HG02870 (cell line): ENCODE data around the gene ARHGAP26.

Experiments used
- ATAC-seq: cut with Tn5 transposase; IDR thresholded peaks from one replicate; pipeline ENCODE4 v1.9.1; 2021; ENCODE audit warnings: mild to moderate bottlenecking, moderate library complexity; ENCODE audit not compliant: unreplicated experiment

The ARHGAP26 gene

DNA sequence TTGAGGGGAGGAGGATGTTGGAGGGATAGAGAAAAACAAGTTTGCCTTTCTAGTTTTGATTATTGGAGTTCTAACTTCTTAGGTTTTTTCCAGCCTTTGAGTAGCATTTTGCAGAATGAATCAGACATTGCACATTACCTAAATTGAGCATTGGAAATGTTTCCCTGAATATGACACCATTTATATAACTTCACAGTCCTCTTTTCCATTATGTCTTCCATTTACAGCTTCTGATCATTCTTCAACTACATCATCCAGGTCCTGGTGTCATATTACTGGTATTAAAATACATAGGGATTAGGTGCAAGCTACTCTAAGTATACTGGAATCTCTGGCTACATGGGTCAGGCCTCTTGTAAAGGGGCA lies 286.1 kb downstream of the ARHGAP26 start:
- no peak for ATAC-seq

DNA sequence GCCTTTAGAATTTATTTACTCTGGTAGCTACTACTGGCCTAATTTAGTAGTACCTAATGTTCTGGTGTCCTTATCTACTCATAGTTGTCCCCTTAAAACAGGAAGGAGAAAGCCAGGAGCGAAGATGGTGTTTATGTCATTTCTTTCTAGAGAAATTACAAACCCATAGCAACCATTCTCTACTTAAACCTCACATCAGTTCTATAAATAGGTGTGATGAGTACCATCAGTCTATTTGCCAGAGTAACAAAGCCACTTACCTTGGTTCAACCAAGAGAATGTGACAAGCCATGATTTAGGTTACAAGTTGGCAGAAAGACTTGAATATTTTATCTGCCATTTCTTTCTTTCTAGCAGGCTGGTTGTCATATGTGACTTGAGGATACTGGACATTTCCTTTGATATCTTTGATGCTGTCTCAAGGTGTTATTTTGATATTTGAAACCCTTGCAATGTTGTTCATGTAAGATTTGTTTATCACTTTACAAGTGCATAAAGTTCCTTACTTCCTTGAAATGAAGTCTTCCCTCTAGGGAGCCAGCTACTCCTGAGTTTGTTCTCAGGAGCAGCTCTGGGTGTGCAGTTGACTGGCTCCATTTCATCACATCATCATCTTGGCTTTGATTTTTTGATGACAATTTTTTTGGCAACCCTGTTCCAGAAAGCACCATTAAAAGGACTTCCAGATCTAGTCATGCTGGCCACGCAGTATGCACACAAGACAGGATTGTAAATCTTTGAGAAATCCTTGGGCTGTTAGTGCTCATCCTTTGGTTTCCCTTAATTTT lies 286.8 kb downstream of the ARHGAP26 start:
- peak; percentile 32 for ATAC-seq

DNA sequence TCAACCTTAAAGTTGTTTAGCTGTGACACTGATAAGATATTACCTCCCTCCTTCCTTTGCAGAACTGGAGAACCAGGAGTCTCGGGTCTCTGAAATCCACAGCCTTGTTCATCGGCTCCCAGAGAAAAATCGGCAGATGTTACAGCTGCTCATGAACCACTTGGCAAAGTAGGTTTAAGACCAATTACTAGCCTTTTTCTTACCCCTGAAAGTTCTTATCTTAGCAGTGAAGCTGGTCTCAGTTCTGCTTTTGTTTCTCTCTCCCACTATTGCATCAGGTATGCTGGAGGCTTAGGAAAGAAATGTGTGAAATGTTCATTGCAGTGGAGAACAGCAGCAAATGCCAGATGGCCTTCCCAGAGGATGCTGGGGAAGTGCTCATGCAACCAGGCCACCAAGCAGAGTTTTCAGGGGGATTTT lies 287.4 kb downstream of the ARHGAP26 start:
- ATAC-seq, result peak; percentile 50

DNA sequence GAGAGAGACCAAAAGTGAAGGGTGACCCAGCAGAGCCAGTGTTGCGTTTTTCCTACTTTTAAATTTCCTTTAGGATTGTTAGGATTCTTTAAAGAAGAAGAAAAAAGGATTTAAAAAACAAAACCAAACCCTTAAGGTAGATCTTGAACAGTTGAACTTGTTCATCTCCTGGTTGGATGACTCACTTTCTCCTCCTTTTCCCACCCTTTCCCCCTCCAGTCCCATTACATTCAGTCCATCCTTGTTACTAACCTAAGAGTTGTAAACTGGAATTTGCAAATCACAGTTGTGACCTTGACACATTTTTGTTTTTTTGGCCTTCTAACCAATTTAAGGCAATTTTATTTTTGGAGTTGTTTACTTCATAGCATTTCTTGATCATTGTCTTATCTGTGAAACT lies 289.2 kb downstream of the ARHGAP26 start:
- ATAC-seq, result no peak

DNA sequence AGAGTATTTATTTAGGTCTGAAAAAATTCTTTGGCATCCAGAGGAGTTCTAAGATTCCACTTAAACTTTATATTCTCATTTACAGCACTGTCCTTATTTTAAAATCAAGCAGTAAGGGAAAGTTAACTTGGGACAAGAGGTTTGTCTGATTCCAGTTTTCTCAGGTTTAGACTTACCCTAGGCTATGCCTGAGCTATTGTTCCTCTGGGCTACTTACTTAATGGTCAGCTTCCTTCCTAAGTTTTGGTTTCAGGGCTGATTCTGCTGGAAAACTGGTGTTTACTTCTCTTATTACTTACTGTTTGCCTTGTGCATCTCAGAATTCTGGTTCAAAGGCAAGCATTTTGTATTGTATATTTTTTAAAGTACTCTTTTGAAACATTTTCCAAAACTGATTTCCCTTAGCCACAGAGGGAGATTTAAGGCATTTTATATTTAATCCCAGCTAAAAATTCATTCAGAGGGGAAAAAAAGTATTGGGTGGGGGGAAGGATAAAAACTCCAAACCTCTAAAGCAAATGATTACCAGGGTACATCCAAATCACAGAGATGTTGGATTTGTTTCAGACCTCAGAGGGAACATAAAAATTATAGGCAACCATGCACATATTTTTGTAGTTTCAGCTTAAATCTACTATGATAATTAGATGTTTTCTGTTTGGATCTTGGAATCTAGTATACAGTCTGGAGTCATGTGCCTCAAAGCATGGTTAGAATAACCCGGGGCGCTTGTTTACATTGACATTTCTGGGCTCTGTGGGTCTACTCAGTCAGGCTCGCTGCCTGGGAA lies 290.0 kb downstream of the ARHGAP26 start:
- ATAC-seq, result no peak

DNA sequence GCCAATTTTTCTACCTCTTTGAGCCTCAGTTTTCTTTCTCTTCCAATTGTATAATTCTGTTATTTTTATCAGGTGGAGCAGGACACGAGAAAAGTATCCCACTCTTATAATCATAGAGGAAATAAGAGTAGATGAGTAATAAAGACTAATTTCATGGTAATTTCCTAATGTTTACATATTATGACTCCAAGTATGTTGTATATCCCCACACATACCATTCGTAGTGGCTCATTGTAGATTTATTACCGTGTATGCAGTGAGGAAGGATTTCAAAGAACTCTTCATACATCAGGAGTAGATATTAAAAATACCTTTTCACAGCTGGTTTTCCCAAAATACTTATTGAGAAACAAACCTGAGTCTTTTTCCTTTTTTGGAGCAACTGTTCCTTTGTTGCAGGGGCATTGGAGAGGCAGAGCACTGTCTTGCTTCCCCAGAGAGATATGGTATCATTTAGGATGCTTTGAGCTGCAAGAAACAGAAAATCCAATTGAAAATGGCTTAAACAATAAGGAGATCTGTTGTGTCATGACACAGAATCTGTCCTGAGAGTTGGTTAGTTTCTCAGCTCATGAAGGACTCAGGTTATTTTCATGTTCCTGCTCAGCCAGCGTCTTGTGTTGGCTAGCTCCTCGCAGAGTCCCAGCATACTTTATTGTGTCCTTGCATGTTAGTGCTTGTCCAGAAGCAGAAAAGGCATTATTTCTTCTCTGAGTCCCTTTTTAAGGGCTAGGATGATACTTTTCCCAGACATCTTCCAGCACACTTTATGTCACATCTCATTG lies 291.2 kb downstream of the ARHGAP26 start:
- no peak for ATAC-seq

DNA sequence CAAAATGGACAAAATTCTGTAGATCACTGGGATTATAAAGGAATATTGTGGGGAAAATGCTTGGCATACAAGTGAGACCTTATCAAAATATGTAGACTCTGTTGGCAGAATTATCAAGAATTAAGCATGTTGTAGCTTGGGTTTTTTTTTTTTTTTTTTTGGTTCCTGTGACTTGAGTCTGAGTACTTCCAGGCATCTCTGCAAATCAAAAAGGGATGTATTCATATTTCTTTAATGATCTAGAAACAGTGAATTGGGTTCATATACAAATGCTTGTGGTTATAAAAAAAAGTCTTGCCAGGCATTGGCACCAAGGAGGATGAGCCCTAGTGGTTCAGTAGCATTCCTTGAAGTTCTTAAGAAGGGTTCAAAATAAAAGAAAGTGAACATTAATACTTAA lies 292.2 kb downstream of the ARHGAP26 start:
- ATAC-seq, result no peak

DNA sequence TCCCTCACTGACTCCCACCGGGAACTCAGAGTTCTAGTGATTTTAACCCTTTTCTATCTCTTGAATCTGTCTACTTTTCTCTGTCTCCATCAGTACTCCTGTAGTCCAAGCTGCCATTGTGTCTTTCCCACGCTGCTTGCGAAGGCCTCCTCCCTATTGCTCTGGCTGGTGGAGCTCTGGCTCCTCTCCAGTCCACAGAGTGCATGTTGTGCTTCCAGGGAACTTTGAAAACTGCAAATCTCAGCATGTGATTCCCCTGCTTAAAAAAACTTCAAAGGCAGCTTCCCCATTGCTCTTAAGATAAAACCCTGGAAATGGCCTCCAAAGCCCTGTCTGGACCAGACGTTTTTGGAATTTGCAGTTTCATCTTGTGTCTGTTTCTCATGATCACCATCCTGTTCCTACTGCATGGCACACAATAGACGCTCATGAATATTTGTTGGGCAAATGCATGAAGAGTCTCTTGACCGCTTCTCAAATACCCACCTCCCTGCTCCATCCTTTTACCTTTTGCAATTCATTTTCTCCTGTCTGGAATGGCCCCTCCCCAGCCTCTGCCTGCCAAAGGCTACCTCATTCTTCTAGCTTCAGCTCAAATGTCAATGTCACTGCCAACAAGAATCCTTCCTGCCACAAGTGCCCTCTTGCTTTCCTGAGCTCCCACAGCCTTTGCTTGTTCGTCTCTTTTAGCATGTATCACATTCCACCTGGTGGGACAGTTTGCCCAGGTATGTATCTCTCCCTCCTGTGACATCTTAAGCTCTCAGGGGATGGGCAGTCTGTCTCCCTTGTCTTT lies 293.2 kb downstream of the ARHGAP26 start:
- ATAC-seq, result no peak

DNA sequence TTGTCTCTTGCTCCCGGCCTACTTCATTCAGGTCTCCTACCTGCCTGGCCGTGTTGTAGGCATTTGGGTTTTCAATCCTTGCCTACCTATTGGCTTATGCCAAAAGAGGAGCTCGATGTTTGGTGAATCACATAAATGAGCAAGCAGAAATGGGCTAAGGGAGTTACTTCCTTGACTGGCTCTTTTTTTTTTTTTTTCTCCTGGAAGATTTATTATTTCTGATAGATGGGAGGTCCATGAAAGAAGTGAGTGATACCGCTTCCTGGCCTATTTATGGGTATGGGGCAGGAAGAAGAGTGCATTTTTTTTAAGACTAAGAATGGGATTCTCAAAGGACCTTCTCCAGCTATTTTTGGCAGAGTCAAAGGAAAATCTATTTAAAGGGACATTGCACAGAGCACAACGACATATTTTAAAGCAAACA lies 294.1 kb downstream of the ARHGAP26 start:
- ATAC-seq, result no peak

DNA sequence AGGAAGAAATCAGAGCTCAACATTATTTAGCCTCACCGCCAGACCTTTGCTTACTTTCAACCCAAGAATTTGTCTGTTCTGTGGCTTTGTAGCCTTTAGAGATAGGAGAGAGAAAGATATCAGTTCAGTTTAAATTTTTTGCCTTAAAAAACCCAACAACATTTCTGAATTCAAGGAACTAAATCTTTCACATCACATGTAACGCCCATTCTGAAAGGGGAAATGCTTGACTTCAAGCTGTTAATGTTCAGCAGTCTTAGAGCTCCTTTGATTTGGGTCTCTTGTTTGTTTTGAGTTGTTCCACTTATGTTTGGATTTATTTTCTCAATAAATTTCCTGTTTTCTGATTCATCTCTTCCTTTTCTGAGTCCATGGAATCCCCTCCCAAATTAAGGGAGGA lies 294.5 kb downstream of the ARHGAP26 start:
- ATAC-seq, result no peak

DNA sequence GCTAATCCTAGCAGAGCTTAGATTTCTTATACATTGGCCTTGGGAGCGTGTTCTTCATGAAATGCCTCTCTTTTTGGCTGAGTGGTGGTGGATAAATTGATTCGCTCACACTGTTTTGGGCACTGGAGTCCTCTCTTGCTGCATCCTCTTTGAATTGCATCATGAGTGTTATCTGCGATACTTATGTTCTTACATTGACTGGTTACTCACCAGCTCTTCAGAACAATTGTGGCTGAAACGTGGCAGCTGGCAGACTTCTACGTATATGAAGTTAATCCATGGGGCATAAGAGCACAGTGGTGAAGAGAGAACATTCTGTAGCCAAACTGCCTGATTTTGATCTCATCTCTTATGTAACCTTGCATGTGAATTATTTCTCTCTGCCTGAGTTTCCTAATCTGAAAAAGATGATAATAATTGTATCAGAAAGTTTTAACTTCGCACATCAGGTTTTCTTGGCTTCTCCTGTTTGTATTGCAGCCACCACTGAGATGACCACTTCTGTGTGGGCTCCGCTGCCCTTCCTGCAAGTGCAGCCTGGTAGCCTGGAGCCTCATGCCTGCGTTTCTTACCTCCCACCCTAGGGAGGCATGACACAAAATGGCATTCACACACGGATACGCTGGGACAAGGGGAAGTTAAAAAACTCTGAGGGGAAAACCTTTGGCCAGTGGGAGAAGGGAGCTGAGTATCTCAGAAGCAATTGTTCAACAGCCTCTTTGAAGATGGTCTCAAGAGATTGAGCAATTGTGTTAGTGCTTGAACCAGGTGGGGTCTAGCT lies 295.2 kb downstream of the ARHGAP26 start:
- ATAC-seq, result no peak

DNA sequence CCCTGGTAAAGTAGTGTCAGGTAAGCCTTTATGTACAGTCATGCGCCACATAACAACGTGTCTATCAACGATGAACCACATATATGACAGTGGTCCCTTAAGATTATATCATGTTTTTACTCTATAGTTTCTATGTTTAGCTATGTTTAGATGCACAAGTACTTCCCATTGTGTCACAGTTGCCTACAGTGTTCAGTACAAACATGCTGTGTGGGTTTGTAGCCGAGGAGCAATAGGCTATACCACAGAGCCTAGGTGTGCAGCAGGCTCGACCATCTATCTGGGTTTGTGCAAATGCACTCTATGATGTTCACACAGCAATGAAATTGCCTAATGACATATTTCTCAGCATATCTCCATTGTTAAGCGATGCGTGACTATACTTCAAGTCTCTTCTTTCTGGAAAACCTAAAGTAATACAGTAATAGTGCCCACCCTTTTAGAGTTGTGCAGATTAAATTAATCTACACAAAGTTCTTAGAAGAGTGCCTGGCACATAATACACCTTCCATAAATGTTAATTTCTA lies 295.9 kb downstream of the ARHGAP26 start:
- peak; percentile 20 for ATAC-seq

DNA sequence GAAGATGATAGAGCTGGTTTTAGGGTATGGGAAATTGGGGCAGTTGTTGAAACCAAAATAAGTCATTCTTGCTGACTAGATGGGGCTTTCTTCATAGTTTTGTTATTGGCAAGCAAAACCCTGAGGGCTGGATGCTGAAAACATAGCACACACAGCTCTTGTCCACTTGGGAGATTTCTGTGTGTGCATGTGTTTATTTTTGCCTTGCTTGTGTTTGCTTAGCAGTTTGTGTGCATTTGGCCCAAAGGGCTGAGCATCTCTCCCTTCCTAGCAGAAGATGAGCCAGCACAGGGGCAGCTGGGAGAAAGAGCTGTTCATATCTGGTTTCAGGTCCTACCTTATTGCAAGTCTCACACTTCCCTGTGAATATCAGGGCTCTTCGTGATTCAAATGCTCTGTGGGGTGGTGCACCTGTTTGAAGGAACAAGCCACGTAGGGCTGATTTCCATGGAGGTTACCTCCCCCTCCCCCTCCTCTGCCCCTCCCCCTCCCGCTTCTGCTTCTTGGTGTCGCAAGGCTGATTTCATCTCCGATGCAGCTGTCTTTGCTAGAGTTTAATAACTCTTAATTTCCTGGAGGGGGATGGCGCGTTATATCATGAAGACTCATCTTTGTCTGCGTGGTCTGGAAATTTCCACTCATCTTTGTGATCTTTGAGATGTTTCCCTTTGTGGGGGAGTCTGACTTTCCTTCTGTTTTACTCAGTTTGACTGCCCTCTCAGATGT lies 296.5 kb downstream of the ARHGAP26 start:
- peak; percentile 71 for ATAC-seq

DNA sequence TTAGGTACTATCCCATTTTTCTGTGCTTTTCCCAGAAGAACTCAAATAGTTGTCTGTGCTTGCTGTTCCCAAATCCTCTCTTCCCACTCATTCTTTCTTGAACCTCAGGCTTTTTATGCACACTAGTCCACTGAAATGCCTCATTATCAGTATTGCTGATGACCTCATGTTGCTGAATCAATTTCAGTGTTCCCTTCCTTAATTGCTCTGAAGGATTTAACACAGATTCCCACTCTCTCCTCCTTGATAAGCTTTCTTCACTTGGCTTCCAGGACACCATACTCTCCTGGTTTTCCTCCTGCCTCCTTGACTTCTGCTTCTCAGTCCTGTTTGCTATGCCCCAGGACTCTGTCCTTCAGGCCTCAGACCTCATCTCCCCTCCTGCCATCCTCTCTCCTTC lies 298.5 kb downstream of the ARHGAP26 start:
- no peak for ATAC-seq

DNA sequence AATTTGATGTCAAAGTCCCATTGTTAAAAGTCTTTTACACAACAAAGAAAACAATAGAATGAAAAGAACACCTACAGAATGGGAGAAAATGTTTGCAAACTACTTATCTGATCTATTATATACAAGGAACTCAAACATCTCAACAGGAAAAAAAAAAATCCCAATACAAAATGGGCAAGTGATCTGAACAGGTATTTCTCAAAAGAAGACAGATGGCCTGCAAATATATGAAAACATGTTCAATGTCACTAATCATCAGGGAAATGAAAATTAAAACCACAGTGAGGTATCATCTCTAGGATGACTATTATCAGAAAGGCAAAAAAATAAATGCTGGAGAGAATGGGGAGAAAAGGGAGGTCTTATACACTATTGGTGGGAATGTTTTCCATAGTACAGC lies 301.8 kb downstream of the ARHGAP26 start:
- ATAC-seq, result no peak

DNA sequence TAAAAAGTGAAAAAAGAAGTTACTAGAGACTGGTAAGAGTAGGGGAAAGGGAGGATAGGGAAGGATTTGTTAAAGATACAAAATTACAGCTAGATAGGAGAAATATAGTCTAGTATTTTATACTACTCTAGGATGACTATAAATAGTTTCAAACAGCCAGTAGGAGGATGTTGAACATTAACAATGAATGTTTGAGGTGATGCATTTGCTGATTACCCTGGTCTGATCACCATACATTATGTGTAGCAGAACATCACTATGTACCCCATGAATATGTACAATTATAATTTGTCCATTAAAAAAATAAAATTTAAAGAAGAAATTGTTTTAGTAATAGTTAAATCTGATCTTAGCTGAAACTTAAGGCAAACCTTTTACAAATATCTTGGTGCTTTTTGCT lies 302.6 kb downstream of the ARHGAP26 start:
- no peak for ATAC-seq

DNA sequence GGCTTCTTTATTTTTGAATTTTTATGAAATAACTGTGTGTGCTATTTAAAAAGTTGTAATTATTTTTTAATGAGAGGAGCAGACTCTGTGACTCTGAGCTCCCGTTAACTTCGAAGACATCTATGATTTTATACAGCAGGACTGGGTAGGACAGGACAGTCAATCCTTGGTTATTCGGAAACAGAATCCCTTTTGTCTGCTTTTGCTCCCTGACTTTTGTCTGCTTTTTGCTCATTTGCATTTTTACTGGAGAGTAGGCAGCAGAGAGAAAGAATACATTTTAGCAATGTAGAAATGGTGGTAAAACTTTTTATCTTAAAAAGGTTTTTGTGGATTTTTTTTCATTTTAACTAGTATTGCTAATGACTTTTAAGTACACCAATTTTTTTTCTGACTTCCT lies 303.6 kb downstream of the ARHGAP26 start:
- ATAC-seq, result no peak

DNA sequence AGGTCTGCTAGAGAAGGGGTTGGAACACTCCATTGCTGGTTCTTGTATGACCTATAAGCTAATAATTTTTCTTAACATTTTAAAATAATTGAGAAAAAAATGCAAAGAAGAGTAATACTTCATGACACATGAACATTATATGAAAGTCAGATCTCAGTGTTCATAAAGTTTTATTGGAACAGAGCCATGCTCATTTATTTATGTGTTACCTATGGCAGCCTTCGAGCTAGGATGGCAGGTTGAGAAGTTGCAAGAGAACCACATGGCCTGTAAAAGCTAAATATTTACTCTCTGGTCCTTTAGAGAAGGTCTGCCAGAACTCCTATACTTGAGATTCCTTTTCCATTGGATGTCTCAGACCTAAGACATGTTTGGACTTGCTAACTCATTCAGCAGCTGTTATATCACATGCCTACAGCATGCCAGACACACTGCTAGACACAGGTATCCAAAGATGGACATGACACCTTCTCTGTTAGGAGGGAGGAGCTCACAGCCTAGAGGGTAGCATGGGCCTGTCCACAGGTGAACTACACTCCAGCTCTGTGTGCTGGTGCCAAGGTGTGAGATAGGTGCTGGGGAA lies 304.3 kb downstream of the ARHGAP26 start:
- ATAC-seq, result no peak

DNA sequence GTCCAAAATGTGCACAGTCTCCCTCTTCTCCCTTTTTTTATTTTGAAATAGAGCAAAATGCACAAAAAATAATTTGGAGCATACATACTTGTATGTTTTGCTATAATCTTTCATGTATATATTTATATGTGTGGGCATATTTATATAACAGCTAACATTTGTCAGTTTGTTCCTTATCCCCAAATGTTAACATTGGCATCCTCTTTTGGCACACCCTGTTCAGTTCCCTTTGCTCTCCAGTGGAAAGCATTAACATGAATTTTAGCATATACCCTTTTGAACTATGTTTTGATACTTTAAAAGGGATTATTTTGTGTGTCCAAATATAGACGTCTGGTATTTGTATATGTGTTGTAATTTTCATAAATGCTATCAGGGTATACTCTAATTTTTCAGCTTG lies 306.2 kb downstream of the ARHGAP26 start:
- no peak for ATAC-seq
